Tibial nerve (tissue), 3 donors: Measurements from ENCODE around the gene TK2.

ENCODE experiments used
- POLR2A ChIP-seq, 2 donors: fragments of 450-650 bp; IDR thresholded peaks; one replicate each; pipeline ENCODE4 v1.6.1; 2017; ENCODE audit warnings: antibody characterized with exemption in 2 of 2, mild to moderate bottlenecking in 2 of 2, moderate library complexity in 2 of 2
- TF ChIP-seq, protein P1 (sequence below), 5 experiments: fragments of 200-600 bp in 3 of 5; fragments of 450-650 bp in 2 of 5; sonication (generic) in 3 of 5; IDR thresholded peaks; one replicate each; pipeline ENCODE4 v1.5.1; 2016 to 2019; ENCODE audit warnings: antibody characterized with exemption in 5 of 5, mild to moderate bottlenecking in 3 of 5, moderate library complexity in 2 of 5

- TF ChIP-seq, protein P1, sequence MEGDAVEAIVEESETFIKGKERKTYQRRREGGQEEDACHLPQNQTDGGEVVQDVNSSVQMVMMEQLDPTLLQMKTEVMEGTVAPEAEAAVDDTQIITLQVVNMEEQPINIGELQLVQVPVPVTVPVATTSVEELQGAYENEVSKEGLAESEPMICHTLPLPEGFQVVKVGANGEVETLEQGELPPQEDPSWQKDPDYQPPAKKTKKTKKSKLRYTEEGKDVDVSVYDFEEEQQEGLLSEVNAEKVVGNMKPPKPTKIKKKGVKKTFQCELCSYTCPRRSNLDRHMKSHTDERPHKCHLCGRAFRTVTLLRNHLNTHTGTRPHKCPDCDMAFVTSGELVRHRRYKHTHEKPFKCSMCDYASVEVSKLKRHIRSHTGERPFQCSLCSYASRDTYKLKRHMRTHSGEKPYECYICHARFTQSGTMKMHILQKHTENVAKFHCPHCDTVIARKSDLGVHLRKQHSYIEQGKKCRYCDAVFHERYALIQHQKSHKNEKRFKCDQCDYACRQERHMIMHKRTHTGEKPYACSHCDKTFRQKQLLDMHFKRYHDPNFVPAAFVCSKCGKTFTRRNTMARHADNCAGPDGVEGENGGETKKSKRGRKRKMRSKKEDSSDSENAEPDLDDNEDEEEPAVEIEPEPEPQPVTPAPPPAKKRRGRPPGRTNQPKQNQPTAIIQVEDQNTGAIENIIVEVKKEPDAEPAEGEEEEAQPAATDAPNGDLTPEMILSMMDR (IDR thresholded peaks at IDR 0.05): no peak
- TF ChIP-seq POLR2A (IDR thresholded peaks at IDR 0.05): no peak
Measured at GRCh38 chr16:66503612-66504011, 46.3 kb downstream of the TK2 start.
